PC-3 (cell line): ENCODE results near the gene ACVR1B. TPM values are rescaled to one million over a fixed set of nuclear protein-coding genes. Genes with fewer than 3 reads are reported as not detected.

ENCODE experiments used
- ATAC-seq: fragments of 200-7000 bp; cut with Tn5 transposase; 2 replicates; pipeline ENCODE4 v1.9.1; 2020; ENCODE audit warnings: mild to moderate bottlenecking, moderate library complexity
- BruUV-seq: library from RNA; stranded (reverse); fragments of 400-500 nt; replicated peaks from 2 replicates; lab custom pipeline; 2021; lab: Mats Ljungman, UMichigan
- CTCF ChIA-PET: fragments of 300-600 bp; sonication (Branson Sonifier 250); formaldehyde crosslinking; loops from one replicate; lab custom pipeline; 2022; ENCODE audit warnings: antibody characterized with exemption; lab: Charles Lee
- POLR2A ChIA-PET: fragments of 300-600 bp; sonication (Branson Sonifier 250); formaldehyde crosslinking; loops from one replicate; lab custom pipeline; 2022; ENCODE audit warnings: antibody characterized with exemption; ENCODE audit not compliant: unreplicated experiment; lab: Charles Lee
- DNase-seq: peaks from one replicate; pipeline ENCODE4 v3.0.0-alpha.2; 2015
- H2AFZ ChIP-seq: fragments of 300-600 bp; sonication (generic); 2 replicates; pipeline ENCODE4 v1.6.0; 2016; ENCODE audit warnings: antibody characterized with exemption, low read length
- H3F3A ChIP-seq: fragments of 300-600 bp; sonication (generic); one replicate; pipeline ENCODE4 v1.6.0; 2017; ENCODE audit warnings: antibody characterized with exemption, low read length, control low read depth, mild to moderate bottlenecking; ENCODE audit not compliant: unreplicated experiment
- H3K27ac ChIP-seq: fragments of 300-600 bp; sonication (generic); 2 replicates; pipeline ENCODE4 v1.5.1; 2016; ENCODE audit warnings: mild to moderate bottlenecking, low read length
- H3K27me3 ChIP-seq: fragments of 300-600 bp; sonication (generic); 2 replicates; pipeline ENCODE4 v1.6.1; 2016; ENCODE audit warnings: low read length, mixed read lengths
- H3K36me3 ChIP-seq: fragments of 300-600 bp; sonication (generic); 2 replicates; pipeline ENCODE4 v1.6.1; 2016; ENCODE audit warnings: low read depth, mixed run types, low read length, mixed read lengths
- H3K4me1 ChIP-seq: fragments of 300-600 bp; sonication (generic); 2 replicates; pipeline ENCODE4 v1.5.1; 2016; ENCODE audit warnings: low read length; ENCODE audit not compliant: insufficient read depth
- H3K4me2 ChIP-seq: fragments of 300-600 bp; sonication (generic); 2 replicates; pipeline ENCODE4 v1.6.0; 2016; ENCODE audit warnings: low read length
- H3K4me3 ChIP-seq: fragments of 300-600 bp; sonication (generic); 2 replicates; pipeline ENCODE4 v1.5.1; 2016; ENCODE audit warnings: mild to moderate bottlenecking, low read length, mixed read lengths
- H3K79me2 ChIP-seq: fragments of 300-600 bp; sonication (generic); 2 replicates; pipeline ENCODE4 v1.6.1; 2017; ENCODE audit warnings: low read length, mixed read lengths
- H3K9ac ChIP-seq: fragments of 300-600 bp; sonication (generic); 2 replicates; pipeline ENCODE4 v1.6.0; 2016; ENCODE audit warnings: mild to moderate bottlenecking, low read length
- H3K9me2 ChIP-seq: fragments of 300-600 bp; sonication (generic); replicated peaks from 2 replicates; pipeline ENCODE4 v1.6.1; 2016; ENCODE audit warnings: mixed run types, low read length, mixed read lengths
- H3K9me3 ChIP-seq: fragments of 300-600 bp; sonication (generic); 2 replicates; pipeline ENCODE4 v1.6.1; 2016; ENCODE audit warnings: low read length, mixed read lengths
- H4K20me1 ChIP-seq: fragments of 300-600 bp; sonication (generic); 2 replicates; pipeline ENCODE4 v1.6.1; 2016; ENCODE audit warnings: low read length, mixed read lengths
- EZH2 ChIP-seq: fragments of 300-600 bp; sonication (generic); IDR thresholded peaks from one replicate; pipeline ENCODE4 v1.6.1; 2017; ENCODE audit warnings: antibody characterized with exemption, mild to moderate bottlenecking, low read length; ENCODE audit not compliant: unreplicated experiment
- EZH2phosphoT487 ChIP-seq: fragments of 300-600 bp; sonication (generic); IDR thresholded peaks from 2 replicates; pipeline ENCODE4 v1.6.1; 2018; ENCODE audit warnings: mild to moderate bottlenecking, antibody characterized with exemption, low read length, borderline replicate concordance
- intact Hi-C: fragments of 100-400 bp; cut with micrococcal nuclease; formaldehyde crosslinking; loops from 2 replicates; pipeline ENCODE4 v1.9.0; 2023
- total RNA-seq: library from RNA; depleted of rRNA; stranded (reverse); fragments of >200 nt; gene quantifications from 2 replicates; pipeline ENCODE4 v1.2.3, GENCODE V29; 2014
- TF ChIP-seq, protein P1 (sequence below): fragments of 300-600 bp; sonication (generic); conservative IDR thresholded peaks from 2 replicates; pipeline ENCODE4 v1.5.1; 2017; ENCODE audit warnings: antibody characterized with exemption, low read depth, mild to moderate bottlenecking, low read length

ACVR1B gene
- total RNA-seq, 1 experiment from 2014 or later: 9.8 TPM

DNA sequence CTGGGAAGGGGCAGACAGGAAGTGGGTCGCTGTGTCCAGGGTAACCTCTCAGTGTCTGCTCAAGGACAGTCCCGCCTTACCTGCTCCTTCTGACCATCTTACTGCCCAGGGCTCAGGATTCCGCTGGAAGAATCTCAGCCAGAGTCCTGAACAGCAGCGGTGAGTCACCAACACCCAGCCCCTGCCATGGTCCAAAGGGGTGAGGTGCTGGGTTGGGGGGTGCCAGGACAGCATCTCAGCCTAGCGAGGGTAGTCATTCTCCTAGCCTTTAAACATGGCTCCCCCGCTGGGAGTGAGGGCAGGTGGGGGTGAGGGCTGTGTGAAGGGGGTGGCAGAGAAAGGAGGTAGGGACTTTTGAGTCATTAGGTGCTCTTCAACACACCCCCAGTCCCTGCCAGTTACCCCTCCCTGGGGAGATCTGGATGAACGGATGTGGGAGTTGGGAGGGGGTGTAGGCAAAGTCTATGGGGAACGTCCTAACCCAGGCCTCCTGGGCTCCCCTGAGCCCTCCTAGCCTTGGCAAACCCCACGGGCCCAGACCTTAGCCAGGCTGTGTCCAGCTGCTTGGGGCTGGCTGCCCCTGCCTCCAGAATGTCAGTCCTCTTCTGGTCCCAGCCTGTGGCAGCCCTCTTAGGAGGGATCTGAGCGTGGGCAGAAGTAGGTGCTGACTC lies 57.7 kb downstream of the ACVR1B start:
- BruUV-seq: no TSS peak
- ChIA-PET CTCF (no interaction called here), POLR2A (no interaction called here)

DNA sequence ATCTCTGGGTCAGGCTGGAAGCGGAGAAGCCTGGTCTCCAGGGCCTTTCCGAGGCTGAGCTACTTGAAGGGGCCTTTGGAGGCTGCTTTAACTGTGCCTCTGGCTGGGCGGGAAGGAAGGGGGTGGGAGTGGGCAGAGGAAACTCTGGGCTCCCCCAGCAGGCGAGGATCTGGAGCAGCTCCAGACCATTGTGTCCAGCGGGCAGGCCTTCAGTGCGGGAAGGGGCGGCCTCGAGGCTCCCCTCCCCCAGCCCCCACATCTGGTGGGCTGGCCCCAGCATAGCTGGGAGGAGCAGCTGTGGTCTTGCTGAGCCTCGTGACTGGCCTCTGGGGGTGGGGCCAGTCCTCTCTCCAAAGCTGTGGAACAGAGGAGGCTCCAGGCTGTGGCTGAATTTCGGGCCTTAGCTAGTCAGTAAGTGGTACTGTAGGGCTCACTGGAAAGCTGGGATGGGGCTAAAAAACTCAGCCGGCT lies 58.7 kb downstream of the ACVR1B start:
- Histone ChIP-seq H4K20me1 (no peaks in the 10 kb centered on the region), H2AFZ (no peak overlapping the region), H3K36me3 (no peaks in the 10 kb centered on the region), H3K27ac (no peak overlapping the region), H3F3A (no peaks in the 10 kb centered on the region), H3K27me3 (no peaks in the 10 kb centered on the region), H3K4me2 (no peak overlapping the region), H3K9me2 (no peaks in the 10 kb centered on the region), H3K4me3 (no peak overlapping the region), H3K4me1 (no peaks in the 10 kb centered on the region), H3K9ac (no peak overlapping the region), H3K9me3 (no peaks in the 10 kb centered on the region), H3K79me2 (no peaks in the 10 kb centered on the region)
- intact Hi-C loops: no loop called here
- ChIA-PET CTCF (no interaction called here), POLR2A (no interaction called here)
- BruUV-seq: no TSS peak
- TF ChIP-seq, protein P1, sequence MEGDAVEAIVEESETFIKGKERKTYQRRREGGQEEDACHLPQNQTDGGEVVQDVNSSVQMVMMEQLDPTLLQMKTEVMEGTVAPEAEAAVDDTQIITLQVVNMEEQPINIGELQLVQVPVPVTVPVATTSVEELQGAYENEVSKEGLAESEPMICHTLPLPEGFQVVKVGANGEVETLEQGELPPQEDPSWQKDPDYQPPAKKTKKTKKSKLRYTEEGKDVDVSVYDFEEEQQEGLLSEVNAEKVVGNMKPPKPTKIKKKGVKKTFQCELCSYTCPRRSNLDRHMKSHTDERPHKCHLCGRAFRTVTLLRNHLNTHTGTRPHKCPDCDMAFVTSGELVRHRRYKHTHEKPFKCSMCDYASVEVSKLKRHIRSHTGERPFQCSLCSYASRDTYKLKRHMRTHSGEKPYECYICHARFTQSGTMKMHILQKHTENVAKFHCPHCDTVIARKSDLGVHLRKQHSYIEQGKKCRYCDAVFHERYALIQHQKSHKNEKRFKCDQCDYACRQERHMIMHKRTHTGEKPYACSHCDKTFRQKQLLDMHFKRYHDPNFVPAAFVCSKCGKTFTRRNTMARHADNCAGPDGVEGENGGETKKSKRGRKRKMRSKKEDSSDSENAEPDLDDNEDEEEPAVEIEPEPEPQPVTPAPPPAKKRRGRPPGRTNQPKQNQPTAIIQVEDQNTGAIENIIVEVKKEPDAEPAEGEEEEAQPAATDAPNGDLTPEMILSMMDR: no peak
- no peak for TF ChIP-seq EZH2
- TF ChIP-seq EZH2phosphoT487: no peak
- DNase-seq (no peak), ATAC-seq (no peak)

More for the DNA sequence above, 57.7 kb downstream of the ACVR1B start:
- TF ChIP-seq, protein P1: no peak
- TF ChIP-seq EZH2phosphoT487 (no peak), EZH2 (no peak)
- Histone ChIP-seq H3K9me2 (no peaks in the 10 kb centered on the region), H3K36me3 (no peaks in the 10 kb centered on the region), H3K79me2 (no peaks in the 10 kb centered on the region), H3K4me3 (no peak overlapping the region), H3F3A (no peaks in the 10 kb centered on the region), H3K9me3 (no peaks in the 10 kb centered on the region), H3K4me2 (no peak overlapping the region), H3K27me3 (no peaks in the 10 kb centered on the region), H3K27ac (no peak overlapping the region), H2AFZ (no peak overlapping the region), H4K20me1 (no peaks in the 10 kb centered on the region), H3K4me1 (no peaks in the 10 kb centered on the region), H3K9ac (no peak overlapping the region)
- DNase-seq: no peak
- intact Hi-C loops: no loop called here
- no peak for ATAC-seq
